HepG2 (cell line): ENCODE results near the gene TPST2. TPM values are rescaled to one million over a fixed set of nuclear protein-coding genes. Genes with fewer than 3 reads are reported as not detected.

ENCODE experiments used
- DNMT1 ChIP-seq: sonication (generic); formaldehyde crosslinking; IDR thresholded peaks from 2 replicates; pipeline ENCODE4 v1.5.1; 2020; ENCODE audit warnings: mild to moderate bottlenecking, missing genetic modification reagents
- HIC2 ChIP-seq: sonication (generic); formaldehyde crosslinking; IDR thresholded peaks from 2 replicates; pipeline ENCODE4 v1.9.0; 2022; ENCODE audit warnings: low read depth, missing genetic modification reagents
- HOXA5 ChIP-seq: sonication (generic); formaldehyde crosslinking; IDR thresholded peaks from 2 replicates; pipeline ENCODE4 v1.4.0; 2020; ENCODE audit warnings: missing genetic modification reagents
- KAT7 ChIP-seq: IDR thresholded peaks from 2 replicates; pipeline ENCODE4 v1.6.1; 2018; ENCODE audit warnings: borderline replicate concordance, missing compliant biosample characterization
- KDM4B ChIP-seq: sonication (generic); formaldehyde crosslinking; IDR thresholded peaks from 2 replicates; pipeline ENCODE4 v1.4.0; 2020; ENCODE audit warnings: missing genetic modification reagents
- SMARCE1 ChIP-seq: fragments of 450-650 bp; IDR thresholded peaks from 2 replicates; pipeline ENCODE4 v1.6.1; 2017; ENCODE audit warnings: borderline replicate concordance
- SOX5 ChIP-seq: IDR thresholded peaks from 2 replicates; pipeline ENCODE4 v1.6.1; 2016; ENCODE audit warnings: borderline replicate concordance
- SRF ChIP-seq: IDR thresholded peaks from 2 replicates; pipeline ENCODE4 v1.6.1; 2011; ENCODE audit warnings: mild to moderate bottlenecking, low read depth, low read length, moderate library complexity
- STAG1 ChIP-seq: sonication (generic); formaldehyde crosslinking; IDR thresholded peaks from 2 replicates; pipeline ENCODE4 v1.4.0; 2020; ENCODE audit warnings: missing genetic modification reagents
- ZBTB7A ChIP-seq: sonication (generic); formaldehyde crosslinking; IDR thresholded peaks from 2 replicates; pipeline ENCODE4 v1.8.0; 2022; ENCODE audit warnings: mild to moderate bottlenecking, missing genetic modification reagents
- ZC3H4 ChIP-seq: sonication (generic); formaldehyde crosslinking; IDR thresholded peaks from 2 replicates; pipeline ENCODE4 v1.4.0; 2020; ENCODE audit warnings: missing genetic modification reagents, borderline replicate concordance
- ZNF33B ChIP-seq: sonication (generic); formaldehyde crosslinking; IDR thresholded peaks from 2 replicates; pipeline ENCODE4 v1.5.1; 2020; ENCODE audit warnings: mild to moderate bottlenecking, missing genetic modification reagents
- ZNF607 ChIP-seq: sonication (generic); formaldehyde crosslinking; IDR thresholded peaks from 2 replicates; pipeline ENCODE4 v1.5.1; 2020; ENCODE audit warnings: missing genetic modification reagents, mild to moderate bottlenecking, borderline replicate concordance
- ZNF746 ChIP-seq: sonication (generic); formaldehyde crosslinking; IDR thresholded peaks from 2 replicates; pipeline ENCODE4 v1.8.0; 2022; ENCODE audit warnings: mild to moderate bottlenecking, missing genetic modification reagents
- polyA plus RNA-seq, 8 experiments: library from polyadenylated mRNA; depleted of rRNA in 3 of 8; stranded (reverse) in 7 of 8; unstranded in 1 of 8; fragments of >200 nt; fragmentation: Illumina TruSeq in 4 of 8; extraction: Trizol in 4 of 8; gene quantifications; 2 replicates each; pipeline versions ENCODE4 v1.2.1 to v1.2.3, GENCODE V29; 2011 to 2016; ENCODE audit warnings: low read depth in 4 of 8, missing spikeins in 1 of 8, mixed read lengths in 1 of 8; ENCODE audit not compliant: insufficient read depth in 1 of 8
- total RNA-seq, 5 experiments: library from RNA; depleted of rRNA; stranded (reverse); fragments of >200 nt; fragmentation: Illumina TruSeq; extraction: Trizol; gene quantifications; 2 replicates each; pipeline ENCODE4 v1.2.3, GENCODE V29; 2016; ENCODE audit warnings: low read depth in 1 of 5
- TF ChIP-seq, protein P1 (sequence below): sonication (generic); formaldehyde crosslinking; IDR thresholded peaks from 2 replicates; pipeline ENCODE4 v1.4.0; 2020; ENCODE audit warnings: missing genetic modification reagents
- TF ChIP-seq, protein P2 (sequence below): sonication (generic); formaldehyde crosslinking; IDR thresholded peaks from 2 replicates; pipeline ENCODE4 v1.9.0; 2021; ENCODE audit warnings: mild to moderate bottlenecking, missing genetic modification reagents

Gene TPST2
- total and polyA plus RNA-seq, 2 of the 13 experiments (the other 11 are each of a cell fraction or from before 2014, with no cell fraction given) = 15.2 to 23.8 TPM

GRCh38 chr22:26483439-26484359 is 106.2 kb downstream of the TPST2 start, which contains the start of the genes HPS4 and SRRD (continued):
- TF ChIP-seq, protein P1, sequence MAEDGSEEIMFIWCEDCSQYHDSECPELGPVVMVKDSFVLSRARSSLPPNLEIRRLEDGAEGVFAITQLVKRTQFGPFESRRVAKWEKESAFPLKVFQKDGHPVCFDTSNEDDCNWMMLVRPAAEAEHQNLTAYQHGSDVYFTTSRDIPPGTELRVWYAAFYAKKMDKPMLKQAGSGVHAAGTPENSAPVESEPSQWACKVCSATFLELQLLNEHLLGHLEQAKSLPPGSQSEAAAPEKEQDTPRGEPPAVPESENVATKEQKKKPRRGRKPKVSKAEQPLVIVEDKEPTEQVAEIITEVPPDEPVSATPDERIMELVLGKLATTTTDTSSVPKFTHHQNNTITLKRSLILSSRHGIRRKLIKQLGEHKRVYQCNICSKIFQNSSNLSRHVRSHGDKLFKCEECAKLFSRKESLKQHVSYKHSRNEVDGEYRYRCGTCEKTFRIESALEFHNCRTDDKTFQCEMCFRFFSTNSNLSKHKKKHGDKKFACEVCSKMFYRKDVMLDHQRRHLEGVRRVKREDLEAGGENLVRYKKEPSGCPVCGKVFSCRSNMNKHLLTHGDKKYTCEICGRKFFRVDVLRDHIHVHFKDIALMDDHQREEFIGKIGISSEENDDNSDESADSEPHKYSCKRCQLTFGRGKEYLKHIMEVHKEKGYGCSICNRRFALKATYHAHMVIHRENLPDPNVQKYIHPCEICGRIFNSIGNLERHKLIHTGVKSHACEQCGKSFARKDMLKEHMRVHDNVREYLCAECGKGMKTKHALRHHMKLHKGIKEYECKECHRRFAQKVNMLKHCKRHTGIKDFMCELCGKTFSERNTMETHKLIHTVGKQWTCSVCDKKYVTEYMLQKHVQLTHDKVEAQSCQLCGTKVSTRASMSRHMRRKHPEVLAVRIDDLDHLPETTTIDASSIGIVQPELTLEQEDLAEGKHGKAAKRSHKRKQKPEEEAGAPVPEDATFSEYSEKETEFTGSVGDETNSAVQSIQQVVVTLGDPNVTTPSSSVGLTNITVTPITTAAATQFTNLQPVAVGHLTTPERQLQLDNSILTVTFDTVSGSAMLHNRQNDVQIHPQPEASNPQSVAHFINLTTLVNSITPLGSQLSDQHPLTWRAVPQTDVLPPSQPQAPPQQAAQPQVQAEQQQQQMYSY (CRISPR knock-in tag) = peak; percentile 48; the same call in 1 of the 2 replicates
- TF ChIP-seq SMARCE1 (no peak), ZNF746 (CRISPR knock-in tag) (peak; percentile 73), DNMT1 (0 out of 2 replicates have a peak, but pooled peaks have one; percentile 73), STAG1 (CRISPR knock-in tag) (no peak), KAT7 (peak; percentile 96), HOXA5 (CRISPR knock-in tag) (peak; percentile 86; the same call in 1 of the 2 replicates), HIC2 (CRISPR knock-in tag) (no peak), KDM4B (CRISPR knock-in tag) (peak; percentile 79; the same call in 1 of the 2 replicates), ZNF33B (CRISPR knock-in tag) (0 out of 2 replicates have a peak, but pooled peaks have one; percentile 15), ZBTB7A (CRISPR knock-in tag) (peak; percentile 70), ZNF607 (CRISPR knock-in tag) (peak; percentile 67; the same call in 1 of the 2 replicates), ZC3H4 (CRISPR knock-in tag) (0 out of 2 replicates have a peak, but pooled peaks have one; percentile 48), SRF (peak; percentile 79), SOX5 (CRISPR knock-in tag) (peak; percentile 51; the same call in 1 of the 2 replicates)
- TF ChIP-seq, protein P2, sequence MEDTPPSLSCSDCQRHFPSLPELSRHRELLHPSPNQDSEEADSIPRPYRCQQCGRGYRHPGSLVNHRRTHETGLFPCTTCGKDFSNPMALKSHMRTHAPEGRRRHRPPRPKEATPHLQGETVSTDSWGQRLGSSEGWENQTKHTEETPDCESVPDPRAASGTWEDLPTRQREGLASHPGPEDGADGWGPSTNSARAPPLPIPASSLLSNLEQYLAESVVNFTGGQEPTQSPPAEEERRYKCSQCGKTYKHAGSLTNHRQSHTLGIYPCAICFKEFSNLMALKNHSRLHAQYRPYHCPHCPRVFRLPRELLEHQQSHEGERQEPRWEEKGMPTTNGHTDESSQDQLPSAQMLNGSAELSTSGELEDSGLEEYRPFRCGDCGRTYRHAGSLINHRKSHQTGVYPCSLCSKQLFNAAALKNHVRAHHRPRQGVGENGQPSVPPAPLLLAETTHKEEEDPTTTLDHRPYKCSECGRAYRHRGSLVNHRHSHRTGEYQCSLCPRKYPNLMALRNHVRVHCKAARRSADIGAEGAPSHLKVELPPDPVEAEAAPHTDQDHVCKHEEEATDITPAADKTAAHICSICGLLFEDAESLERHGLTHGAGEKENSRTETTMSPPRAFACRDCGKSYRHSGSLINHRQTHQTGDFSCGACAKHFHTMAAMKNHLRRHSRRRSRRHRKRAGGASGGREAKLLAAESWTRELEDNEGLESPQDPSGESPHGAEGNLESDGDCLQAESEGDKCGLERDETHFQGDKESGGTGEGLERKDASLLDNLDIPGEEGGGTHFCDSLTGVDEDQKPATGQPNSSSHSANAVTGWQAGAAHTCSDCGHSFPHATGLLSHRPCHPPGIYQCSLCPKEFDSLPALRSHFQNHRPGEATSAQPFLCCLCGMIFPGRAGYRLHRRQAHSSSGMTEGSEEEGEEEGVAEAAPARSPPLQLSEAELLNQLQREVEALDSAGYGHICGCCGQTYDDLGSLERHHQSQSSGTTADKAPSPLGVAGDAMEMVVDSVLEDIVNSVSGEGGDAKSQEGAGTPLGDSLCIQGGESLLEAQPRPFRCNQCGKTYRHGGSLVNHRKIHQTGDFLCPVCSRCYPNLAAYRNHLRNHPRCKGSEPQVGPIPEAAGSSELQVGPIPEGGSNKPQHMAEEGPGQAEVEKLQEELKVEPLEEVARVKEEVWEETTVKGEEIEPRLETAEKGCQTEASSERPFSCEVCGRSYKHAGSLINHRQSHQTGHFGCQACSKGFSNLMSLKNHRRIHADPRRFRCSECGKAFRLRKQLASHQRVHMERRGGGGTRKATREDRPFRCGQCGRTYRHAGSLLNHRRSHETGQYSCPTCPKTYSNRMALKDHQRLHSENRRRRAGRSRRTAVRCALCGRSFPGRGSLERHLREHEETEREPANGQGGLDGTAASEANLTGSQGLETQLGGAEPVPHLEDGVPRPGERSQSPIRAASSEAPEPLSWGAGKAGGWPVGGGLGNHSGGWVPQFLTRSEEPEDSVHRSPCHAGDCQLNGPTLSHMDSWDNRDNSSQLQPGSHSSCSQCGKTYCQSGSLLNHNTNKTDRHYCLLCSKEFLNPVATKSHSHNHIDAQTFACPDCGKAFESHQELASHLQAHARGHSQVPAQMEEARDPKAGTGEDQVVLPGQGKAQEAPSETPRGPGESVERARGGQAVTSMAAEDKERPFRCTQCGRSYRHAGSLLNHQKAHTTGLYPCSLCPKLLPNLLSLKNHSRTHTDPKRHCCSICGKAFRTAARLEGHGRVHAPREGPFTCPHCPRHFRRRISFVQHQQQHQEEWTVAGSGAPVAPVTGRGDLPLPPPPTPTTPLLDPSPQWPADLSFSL = no peak
